PC-3 (cell line): Measurements from ENCODE around the gene PALM2AKAP2.

Experiments used
- CTCF ChIP-seq: fragments of 300-600 bp; sonication (generic); conservative IDR thresholded peaks from 2 replicates; pipeline ENCODE4 v1.5.1; 2017; ENCODE audit warnings: antibody characterized with exemption, low read depth, mild to moderate bottlenecking, low read length
- EZH2 ChIP-seq: fragments of 300-600 bp; sonication (generic); IDR thresholded peaks from one replicate; pipeline ENCODE4 v1.6.1; 2017; ENCODE audit warnings: antibody characterized with exemption, mild to moderate bottlenecking, low read length; ENCODE audit not compliant: unreplicated experiment
- EZH2phosphoT487 ChIP-seq: fragments of 300-600 bp; sonication (generic); IDR thresholded peaks from 2 replicates; pipeline ENCODE4 v1.6.1; 2018; ENCODE audit warnings: mild to moderate bottlenecking, antibody characterized with exemption, low read length, borderline replicate concordance

GRCh38 chr9:109734814-109735213, 45.2 kb upstream of the PALM2AKAP2 start:
- TF ChIP-seq CTCF, result no peak
- TF ChIP-seq EZH2phosphoT487, result no peak
- no peak for TF ChIP-seq EZH2
